Right ventricle myocardium superior (tissue), 1 donor: ENCODE results near the gene TARS2. TPM values are rescaled to one million over a fixed set of nuclear protein-coding genes. Genes with fewer than 3 reads are reported as not detected.

ENCODE experiments used
- ATAC-seq: fragments of 200-7000 bp; cut with Tn5 transposase; one replicate; pipeline ENCODE4 v1.9.1; 2020; ENCODE audit warnings: mild to moderate bottlenecking; ENCODE audit not compliant: poor library complexity
- DNase-seq: peaks from one replicate; pipeline ENCODE4 v3.0.0-alpha.2; 2020
- intact Hi-C: fragments of 100-400 bp; cut with DNase I; formaldehyde crosslinking; loops from one replicate; pipeline ENCODE4 v1.11.2; 2022
- long read RNA-seq: library from polyadenylated mRNA; unstranded; transcript quantifications from one replicate; pipeline ENCODE4 v2.0.0, GENCODE V29; 2021
- total RNA-seq: library from RNA; stranded (reverse); fragmentation: NEBNext Ultra II Directional; extraction: Animal tissue kit (Norgen Biotek cat#: 25700); gene quantifications from one replicate; pipeline ENCODE4 v1.2.1, GENCODE V29; 2021
- donor health status: DM: no; HTN: yes; CAD: no; lungs with severe emphysema.

Gene TARS2, protein sequence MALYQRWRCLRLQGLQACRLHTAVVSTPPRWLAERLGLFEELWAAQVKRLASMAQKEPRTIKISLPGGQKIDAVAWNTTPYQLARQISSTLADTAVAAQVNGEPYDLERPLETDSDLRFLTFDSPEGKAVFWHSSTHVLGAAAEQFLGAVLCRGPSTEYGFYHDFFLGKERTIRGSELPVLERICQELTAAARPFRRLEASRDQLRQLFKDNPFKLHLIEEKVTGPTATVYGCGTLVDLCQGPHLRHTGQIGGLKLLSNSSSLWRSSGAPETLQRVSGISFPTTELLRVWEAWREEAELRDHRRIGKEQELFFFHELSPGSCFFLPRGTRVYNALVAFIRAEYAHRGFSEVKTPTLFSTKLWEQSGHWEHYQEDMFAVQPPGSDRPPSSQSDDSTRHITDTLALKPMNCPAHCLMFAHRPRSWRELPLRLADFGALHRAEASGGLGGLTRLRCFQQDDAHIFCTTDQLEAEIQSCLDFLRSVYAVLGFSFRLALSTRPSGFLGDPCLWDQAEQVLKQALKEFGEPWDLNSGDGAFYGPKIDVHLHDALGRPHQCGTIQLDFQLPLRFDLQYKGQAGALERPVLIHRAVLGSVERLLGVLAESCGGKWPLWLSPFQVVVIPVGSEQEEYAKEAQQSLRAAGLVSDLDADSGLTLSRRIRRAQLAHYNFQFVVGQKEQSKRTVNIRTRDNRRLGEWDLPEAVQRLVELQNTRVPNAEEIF
- total RNA-seq = 28.0 TPM
- long read RNA-seq, transcript TARS2-204 (18 exons, 2,729 nt) = major isoform, 61 of 113 reads
- long read RNA-seq, transcript TARS2-214 (16 exons, 2,162 nt) = minor isoform, 21 of 113 reads
- long read RNA-seq, partial matches to known transcripts = 17 of 113 reads
- long read RNA-seq, other reads (novel, unspliced or antisense) = 14 of 113 reads

DNA sequence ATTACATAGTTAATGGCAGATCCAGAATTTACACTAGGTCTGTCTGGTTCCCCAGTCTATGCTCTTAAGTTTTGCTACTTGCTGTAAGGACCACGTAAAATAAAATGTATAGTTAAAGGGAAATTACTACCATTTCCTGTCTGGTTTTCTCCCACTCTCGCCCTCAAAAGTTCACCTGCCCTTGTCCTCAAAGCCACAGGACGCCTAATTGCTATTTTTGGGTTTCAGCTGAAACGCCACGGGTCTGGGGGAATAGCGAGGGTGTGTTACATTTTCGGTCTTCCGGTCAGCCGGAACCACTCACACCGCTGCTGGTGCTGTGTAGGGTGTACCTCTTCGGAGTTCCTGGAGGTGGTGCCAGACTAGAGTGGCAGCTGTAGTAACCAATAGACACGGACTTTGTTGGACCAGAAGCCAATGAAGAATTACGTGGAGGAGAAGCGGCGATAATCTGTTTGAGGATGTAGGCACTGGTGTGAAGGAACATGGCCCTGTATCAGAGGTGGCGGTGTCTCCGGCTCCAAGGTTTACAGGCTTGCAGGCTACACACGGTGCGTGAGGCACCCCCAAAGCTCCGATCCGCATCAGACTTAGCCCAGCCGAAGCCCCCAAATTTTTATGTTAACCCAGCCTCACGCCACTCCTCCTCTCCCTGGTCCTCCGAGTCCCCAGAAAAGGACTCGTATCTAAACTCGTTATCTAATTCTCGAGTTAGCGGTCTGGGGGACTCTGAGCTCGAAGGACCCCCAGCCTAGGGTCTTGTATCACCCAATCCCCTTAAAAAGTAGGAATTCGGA, at the start of gene TARS2:
TSS of gene TARS2 (plus strand) at position 454 of the 797 bp plus-strand sequence. CDS start at position 486, 32 bp downstream.
- intact Hi-C loops = no loop called here
- ATAC-seq (peak; percentile 100), DNase-seq (peak; percentile 93)

DNA sequence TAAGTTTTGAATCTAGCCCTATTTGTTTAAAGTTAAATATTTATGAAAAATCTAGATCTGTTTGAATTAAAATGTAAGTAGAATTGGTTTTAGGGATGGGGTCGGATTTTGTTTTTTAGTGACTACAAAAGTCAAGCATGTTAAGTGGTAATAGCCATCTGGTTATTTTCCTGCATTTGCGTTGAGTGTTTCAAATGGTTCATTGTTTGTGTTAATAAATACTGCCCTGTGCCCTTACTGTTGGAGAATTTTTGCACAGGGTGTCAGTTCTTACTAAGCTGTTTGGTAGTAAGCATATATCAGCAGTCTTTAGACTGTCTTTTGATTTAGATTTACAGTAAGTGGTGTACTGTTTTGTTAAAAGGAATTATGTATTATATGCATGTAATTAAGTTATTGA, 46.1 kb upstream of the TARS2 start:
- intact Hi-C loops = no loop called here
- ATAC-seq (no peak), DNase-seq (no peak)

DNA sequence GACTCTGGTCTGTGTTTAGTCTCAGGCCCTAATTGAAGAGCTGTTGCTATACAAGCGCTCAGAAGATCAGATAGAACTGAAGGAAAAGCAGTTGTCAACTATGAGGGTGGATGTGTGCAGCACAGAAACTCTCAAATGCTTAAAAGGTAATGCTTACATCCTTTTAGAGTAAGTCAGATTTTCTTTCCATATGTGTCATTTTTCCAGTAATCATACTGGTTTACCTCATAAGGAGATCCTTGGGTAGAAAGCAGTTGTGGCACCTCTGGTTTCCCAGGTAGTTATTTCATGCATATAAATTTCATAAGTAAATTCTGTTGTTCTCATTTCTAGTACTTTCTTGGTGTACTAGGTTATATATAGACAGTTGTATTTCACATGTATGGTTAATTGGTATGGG, 43.0 kb upstream of the TARS2 start:
- DNase-seq (no peak), ATAC-seq (no peak)
- intact Hi-C loops = no loop called here

DNA sequence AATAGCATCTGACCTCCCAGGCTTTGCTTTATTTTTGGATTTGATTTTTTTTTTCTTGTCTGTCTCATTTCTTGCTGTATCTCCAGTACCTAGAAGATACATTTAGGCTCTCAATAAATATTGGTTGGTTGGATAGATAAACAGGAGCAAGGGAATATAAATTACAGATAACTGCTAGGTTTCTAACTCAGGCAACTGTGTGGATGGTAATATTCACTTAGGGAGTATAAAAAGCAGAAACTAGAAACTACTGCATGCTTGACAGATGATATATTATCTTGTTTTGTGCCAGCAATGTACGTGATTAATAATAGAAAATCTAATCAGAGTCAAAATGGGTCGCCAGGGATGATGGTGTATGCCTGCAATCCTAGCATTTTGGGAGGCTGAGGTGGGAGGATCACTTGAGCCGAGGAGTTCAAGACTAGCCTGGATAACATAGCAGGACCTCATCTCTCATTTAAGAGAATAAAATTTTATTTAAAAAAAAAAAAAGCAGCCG, 31.0 kb upstream of the TARS2 start:
- intact Hi-C loops = no loop called here
- ATAC-seq = no peak

DNA sequence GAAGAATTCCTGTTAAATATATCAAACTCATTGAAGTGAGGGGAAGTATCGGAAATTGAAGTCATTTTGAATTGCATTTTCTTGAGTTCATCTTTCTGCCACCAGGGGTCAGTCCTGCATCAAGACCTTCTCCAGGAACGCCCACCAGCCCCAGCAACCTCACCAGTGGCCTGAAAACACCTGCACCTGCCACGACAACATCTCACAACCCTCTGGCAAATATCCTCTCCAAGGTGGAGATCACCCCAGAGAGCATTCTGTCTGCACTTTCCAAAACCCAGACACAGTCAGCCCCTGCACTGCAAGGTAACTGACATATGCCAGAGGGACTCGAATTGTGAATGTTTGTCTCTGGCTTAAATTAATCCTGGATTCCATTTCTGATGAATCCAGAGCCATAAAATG, 22.8 kb upstream of the TARS2 start:
- DNase-seq (no peak), ATAC-seq (peak; percentile 74)
- intact Hi-C loops = no loop called here

More for the DNA sequence above, 31.0 kb upstream of the TARS2 start:
- no peak for DNase-seq

DNA sequence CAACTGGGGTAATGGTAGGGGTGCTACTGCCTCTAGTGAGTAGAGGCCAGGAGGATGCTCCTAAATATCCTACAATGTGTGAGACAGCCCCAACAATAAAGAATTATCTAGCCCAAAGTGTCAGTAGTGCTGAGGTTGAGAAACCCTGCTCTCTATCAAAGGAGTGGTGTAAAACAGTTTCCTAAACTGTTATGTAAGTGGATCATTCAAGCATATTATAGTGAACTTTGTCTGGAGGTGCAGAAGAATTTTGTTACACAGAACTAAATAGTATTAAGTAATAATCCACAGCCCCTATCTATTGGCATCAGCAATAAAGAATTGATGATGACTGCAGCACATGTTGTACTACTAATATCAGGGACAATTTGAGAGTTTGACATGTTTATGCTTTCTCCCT, 20.3 kb upstream of the TARS2 start:
- DNase-seq = no peak
- intact Hi-C loops = loop anchor here (5.0 kb wide), 1 partner anchor 65 kb away; no protein-coding TSS in a partner anchor

DNA sequence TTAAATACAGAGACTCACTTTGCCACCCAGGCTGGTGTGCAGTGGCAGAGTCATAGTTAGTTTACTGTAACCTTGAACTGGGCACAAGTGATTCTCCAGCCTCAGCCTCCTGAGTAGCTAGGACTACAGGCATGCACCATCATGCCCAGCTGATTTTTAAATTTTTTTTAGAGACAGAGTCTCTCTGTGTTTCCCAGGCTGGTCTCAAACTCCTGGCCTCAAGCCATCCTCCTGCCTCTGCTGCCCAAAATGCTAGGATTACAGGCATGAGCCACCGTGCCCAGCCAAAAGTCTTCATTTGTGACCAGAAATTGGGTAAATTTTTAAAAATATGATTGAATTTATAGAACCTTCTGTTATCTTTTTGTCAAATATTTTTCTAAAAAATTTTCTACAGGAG, 17.9 kb upstream of the TARS2 start:
- intact Hi-C loops = loop anchor here (5.0 kb wide), 1 partner anchor 63 kb away; no protein-coding TSS in a partner anchor

More for the DNA sequence above, 20.3 kb upstream of the TARS2 start:
- ATAC-seq = no peak

DNA sequence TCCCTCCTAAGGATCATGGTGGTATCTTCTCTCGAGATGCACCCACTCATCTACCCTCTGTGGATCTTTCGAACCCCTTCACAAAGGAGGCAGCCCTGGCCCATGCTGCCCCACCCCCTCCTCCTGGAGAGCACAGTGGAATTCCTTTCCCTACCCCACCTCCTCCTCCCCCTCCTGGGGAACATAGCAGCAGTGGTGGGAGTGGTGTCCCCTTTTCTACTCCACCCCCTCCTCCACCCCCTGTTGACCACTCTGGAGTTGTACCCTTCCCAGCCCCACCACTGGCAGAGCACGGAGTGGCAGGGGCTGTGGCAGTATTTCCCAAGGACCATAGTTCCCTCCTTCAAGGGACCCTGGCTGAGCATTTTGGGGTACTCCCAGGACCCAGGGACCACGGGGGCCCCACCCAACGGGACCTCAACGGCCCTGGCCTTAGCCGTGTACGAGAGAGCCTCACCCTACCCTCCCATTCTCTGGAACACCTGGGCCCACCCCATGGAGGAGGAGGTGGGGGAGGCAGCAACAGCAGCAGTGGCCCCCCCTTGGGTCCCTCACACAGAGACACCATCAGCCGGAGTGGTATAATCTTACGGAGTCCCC, 14.5 kb upstream of the TARS2 start:
- intact Hi-C loops = no loop called here
- DNase-seq (no peak), ATAC-seq (no peak)

More for the DNA sequence above, 17.9 kb upstream of the TARS2 start:
- ATAC-seq (no peak), DNase-seq (no peak)

DNA sequence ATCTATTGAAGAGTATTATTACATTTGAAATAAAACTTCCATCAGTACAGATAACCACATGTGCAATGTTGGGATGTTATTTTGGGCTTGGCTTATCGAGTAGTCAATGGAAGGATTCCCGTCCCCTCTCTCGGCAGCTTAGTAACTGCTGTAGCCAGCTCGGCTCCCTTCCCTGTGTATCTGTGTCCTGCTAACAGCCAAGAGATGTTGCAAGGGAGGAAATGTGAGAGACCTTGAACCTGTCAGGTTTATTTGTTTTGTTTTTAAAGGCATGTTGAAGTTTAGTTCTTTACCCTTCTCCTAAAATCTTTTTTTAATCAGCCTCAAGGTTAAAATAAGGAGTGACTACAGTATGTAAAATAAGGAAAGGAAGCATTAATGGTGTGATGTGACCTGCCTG, 13.6 kb upstream of the TARS2 start:
- peak; percentile 57 for DNase-seq
- peak; percentile 77 for ATAC-seq
- intact Hi-C loops = no loop called here

DNA sequence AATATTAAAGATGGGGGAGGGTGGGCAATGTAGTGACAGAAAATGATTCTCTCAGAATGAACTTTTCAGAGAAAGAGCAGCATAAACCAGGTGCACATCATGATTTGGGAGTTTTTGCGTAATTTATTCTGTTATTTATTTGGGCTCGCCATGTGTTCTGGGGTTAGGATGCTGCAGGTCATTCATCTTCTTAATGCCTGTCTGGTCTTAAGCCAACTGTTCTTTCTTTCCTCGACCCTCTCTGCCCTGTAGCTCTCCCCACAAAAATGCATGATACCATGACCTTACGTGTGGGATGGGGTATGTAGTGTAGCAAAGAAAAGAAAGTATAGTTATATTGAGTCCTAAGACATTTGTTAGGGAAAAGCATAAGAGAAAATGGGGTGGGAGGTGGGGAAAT, 12.3 kb upstream of the TARS2 start:
- DNase-seq = no peak
- intact Hi-C loops = no loop called here

DNA sequence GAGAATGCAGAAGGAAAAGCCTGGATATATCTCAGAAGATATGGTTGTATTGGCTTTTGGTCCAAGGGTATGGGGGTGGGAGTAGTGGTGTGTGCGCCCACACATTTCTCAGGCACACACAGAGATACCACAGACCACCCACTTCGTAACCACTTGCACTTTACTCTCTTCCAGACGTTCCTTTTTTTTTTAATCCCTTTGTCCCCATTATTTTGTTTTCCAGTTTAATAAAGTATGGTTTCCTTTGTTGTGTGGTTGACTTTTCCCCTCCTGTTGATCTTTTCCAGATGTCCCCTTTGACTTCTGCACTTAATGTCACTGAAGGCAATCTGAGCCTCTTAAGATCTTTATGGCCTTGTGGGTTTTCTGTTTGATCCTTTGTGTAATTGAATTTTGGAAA, 10.5 kb upstream of the TARS2 start:
- no peak for ATAC-seq
- intact Hi-C loops = no loop called here

More for the DNA sequence above, 12.3 kb upstream of the TARS2 start:
- no peak for ATAC-seq

DNA sequence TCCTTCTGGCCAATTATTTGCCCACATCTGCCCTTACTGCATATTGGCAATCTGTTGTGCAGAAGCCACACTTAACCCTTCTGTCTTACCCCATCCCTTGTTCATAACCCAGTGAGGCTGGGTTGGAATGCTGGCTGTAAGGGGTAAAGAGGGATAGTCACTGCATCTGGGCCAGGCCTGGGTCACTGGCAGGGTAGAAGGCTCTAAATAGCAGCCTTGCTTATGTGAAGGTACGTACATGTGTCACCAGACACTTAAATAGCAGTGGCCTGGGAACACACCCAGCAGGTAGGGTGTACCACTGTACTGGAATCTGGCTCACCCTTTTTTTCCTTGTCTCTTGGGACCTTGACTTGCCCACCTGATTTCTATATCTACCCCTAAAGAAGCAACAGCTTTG, 9.9 kb upstream of the TARS2 start:
- no peak for DNase-seq
- intact Hi-C loops = no loop called here
- ATAC-seq = peak; percentile 84

More for the DNA sequence above, 10.5 kb upstream of the TARS2 start:
- DNase-seq = no peak

DNA sequence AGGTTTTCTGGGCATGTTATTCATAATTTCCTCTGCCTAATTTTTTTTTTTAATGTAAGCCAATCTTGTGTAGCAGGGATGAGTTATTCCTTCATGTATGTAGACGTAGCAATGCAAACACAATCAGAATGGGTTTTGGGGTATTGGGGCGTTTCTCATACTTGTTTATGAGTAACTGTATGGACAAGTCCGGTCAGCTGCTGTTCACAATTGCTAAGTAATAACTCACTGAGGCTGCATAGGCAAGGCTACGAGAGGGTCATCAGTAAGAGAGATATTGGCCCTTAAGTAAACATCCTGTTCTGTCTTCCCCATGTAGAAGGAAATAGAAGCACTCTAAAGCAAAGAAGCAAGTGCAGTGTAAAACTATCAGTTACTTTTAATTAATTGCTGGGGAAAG, 9.5 kb upstream of the TARS2 start:
- DNase-seq (no peak), ATAC-seq (no peak)
- intact Hi-C loops = no loop called here

DNA sequence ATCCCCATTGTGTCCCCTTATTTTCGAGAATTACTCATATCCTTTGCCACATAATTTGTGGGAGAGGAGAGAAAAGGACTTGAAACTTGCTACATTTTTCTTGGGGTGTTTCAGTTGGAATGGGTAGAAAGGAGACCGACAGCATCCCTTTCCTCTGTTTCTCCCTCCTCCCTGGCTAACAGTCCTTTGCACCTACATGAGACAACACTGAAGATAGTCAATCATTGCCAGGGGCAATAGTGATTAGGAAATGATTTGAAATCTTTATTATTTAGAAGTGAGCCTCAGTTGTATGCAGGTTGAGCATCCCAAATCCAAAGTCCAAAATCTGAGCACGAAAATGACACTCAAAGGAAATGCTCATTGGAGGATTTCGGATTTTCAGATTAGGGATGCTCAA, 7.8 kb upstream of the TARS2 start:
- no peak for DNase-seq
- no peak for ATAC-seq
- intact Hi-C loops = no loop called here

DNA sequence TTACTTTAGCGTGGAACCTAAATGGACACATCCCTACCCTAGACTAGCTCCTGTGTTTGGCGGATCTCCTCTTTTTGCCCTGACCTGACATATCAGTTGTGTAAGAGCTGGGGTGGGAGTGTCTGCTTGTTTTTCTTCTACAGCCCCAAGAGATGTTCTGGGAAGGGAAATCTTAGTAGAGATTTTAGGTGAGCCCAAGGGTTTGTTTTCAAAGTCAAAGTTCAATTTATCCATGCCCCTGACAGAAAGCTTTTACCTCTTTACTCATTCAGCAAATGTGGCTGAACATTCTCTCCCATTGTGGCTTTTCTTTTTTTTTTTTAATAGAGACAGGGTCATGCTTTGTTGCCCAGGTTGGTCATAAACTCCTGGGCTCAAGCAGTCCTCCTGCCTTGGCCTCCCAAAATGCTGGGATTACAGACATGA, 7.3 kb upstream of the TARS2 start:
- DNase-seq = no peak
- no peak for ATAC-seq
- intact Hi-C loops = no loop called here

DNA sequence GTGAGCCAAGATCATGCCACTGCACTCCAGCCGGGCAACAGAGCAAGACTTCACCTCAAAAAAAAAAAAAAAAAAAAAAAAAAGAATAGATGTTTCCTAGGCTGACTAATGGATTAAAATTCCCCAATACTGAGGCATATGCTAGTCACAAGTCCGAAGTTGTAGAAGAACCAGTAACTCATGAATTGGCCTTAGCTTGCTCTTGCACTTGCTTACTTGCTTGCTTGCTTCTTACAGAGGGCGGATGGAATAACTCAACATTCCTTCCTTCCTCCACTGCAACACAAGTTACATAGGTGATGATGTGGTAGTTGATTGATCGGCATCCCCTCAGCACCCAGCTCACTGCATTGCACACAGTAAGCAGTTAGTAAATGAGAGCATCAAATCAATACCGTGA, 2.8 kb upstream of the TARS2 start:
- intact Hi-C loops = no loop called here
- ATAC-seq (no peak), DNase-seq (no peak)

DNA sequence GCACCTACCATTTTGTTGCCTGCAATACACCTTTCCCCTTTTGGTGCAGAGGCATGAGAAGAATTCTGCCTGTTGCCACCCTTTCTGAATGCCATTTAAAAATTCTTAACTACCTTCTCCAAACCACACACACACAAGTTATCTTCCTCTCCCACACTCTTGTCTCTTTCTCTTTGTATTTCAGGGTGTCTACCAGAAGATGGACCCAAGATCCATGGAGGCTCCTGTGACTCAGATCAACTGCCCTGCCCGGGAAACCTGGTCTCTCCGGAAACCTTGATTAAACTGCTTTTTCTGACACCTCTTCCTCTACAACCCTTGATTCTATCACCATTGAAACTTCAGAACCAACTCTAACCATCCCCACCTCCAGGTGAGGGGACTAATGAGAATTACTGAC, 2.4 kb upstream of the TARS2 start:
- intact Hi-C loops = no loop called here
- DNase-seq (no peak), ATAC-seq (no peak)

DNA sequence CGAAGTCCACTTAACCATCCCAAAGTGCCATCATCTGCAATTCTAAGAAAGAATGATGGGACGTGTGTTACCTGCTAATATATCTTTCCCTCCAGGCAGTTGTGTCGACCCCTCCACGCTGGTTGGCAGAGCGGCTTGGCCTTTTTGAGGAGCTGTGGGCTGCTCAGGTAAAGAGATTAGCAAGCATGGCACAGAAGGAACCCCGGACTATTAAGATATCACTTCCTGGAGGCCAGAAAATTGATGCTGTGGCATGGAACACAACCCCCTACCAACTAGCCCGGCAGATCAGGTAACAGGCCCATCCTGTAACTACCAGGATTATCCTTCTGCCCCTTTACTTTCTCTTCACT, 520 bp downstream of the TARS2 start:
- DNase-seq (no peak), ATAC-seq (no peak)
- intact Hi-C loops = no loop called here
